Lower leg skin (tissue), 3 donors: ENCODE measurements around the gene EHD2.

Source experiments
- CTCF ChIP-seq, 3 donors: fragments of 450-650 bp; IDR thresholded peaks; one replicate each; pipeline ENCODE4 v1.5.1; 2016; ENCODE audit warnings: antibody characterized with exemption in 3 of 3, mild to moderate bottlenecking in 3 of 3, moderate library complexity in 2 of 3
- POLR2A ChIP-seq, 2 donors: fragments of 450-650 bp; IDR thresholded peaks; one replicate each; pipeline ENCODE4 v1.6.1; 2016 to 2017; ENCODE audit warnings: antibody characterized with exemption in 2 of 2, mild to moderate bottlenecking in 1 of 2, moderate library complexity in 1 of 2

DNA sequence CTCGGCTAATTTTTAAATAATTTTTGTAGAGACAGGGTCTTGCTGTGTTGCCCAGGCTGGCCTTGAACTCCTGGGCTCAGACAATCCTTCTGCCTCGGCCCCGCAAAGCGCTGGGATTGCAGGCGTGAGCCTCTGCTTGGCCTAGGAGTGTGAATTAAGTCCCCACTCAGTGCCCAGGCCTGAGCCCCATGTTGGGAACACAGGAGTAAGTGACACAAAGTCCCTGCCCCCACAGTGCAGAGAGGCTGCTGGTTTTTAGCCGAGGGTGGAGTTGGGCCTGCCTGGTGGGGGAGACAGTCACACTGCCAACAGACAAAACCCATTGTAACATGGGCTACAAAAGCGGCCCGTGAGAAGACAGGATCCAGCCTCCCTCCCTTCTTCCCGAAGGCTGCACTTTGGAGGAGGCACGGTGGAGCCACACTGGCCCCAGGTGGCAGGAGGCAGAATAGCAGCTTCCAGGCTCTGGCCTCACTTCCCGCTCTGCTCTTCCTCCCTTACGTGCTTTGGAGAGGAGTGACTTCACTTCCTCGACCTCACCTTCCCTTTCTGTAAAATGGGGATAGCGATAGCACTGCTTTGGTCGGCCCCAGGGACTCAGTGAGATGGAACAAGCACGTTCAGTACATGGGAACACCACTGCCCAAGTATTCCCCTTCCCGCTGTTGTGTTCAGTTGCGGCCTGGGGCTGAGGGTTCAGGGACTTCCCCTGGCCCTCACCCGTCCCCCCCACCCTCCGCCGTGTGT is 15.2 kb upstream of the EHD2 start:
- peak in 1 of 3 donors; percentile 97 for TF ChIP-seq CTCF (IDR thresholded peaks at IDR 0.05)
- TF ChIP-seq POLR2A (IDR thresholded peaks at IDR 0.05) = no peak
